HepG2 (cell line): ENCODE data around the gene ZNF384. TPM values are rescaled to one million over a fixed set of nuclear protein-coding genes. Genes with fewer than 3 reads are reported as not detected.

ENCODE experiments used
- ATAC-seq: fragments of 200-7000 bp; cut with Tn5 transposase; 3 replicates; pipeline ENCODE4 v1.9.1; 2020; ENCODE audit warnings: mild to moderate bottlenecking, moderate library complexity
- BruUV-seq: library from RNA; stranded (reverse); fragments of 400-500 nt; replicated peaks from 2 replicates; lab custom pipeline; 2021; lab: Mats Ljungman, UMichigan
- CTCF ChIA-PET: fragments of 300-600 bp; formaldehyde crosslinking; extraction: SDS; loops from one replicate; lab custom pipeline; 2021; ENCODE audit warnings: low total read pairs, inconsistent platforms, low intra/inter-chr PET ratio; lab: Yijun Ruan, JAX
- POLR2A ChIA-PET: fragments of 350-600 bp; sonication (Branson Sonifier 250); formaldehyde crosslinking; loops from one replicate; lab custom pipeline; 2020; ENCODE audit warnings: antibody characterized with exemption, inconsistent platforms; lab: Yijun Ruan, JAX
- DNase-seq: peaks from one replicate; pipeline ENCODE4 v3.0.0-alpha.2; 2015; ENCODE audit warnings: low spot score
- FAIRE-seq: peaks from 3 replicates; lab custom pipeline; 2011; peaks lifted over from hg19 to GRCh38; lab: Jason Lieb, UNC
- H2AFZ ChIP-seq: one replicate; pipeline ENCODE4 v1.6.1; 2011; ENCODE audit warnings: low read length, inconsistent platforms
- H3K27ac ChIP-seq: fragments of 300-600 bp; 3 replicates; pipeline ENCODE4 v1.8.0; 2011; ENCODE audit warnings: mixed run types, mild to moderate bottlenecking, mixed read lengths, low read length, inconsistent platforms; ENCODE audit not compliant: insufficient read depth; ENCODE audit errors: extremely low read length
- H3K27me3 ChIP-seq, 2 experiments: fragments of 200-600 bp in 1 of 2; 2 replicates in 1 of 2; 3 replicates in 1 of 2; pipeline versions ENCODE4 v1.6.0 to v1.8.0; 2011; ENCODE audit warnings: low read length in 2 of 2, mild to moderate bottlenecking in 2 of 2, moderate library complexity in 2 of 2, inconsistent platforms in 1 of 2; ENCODE audit not compliant: insufficient read depth in 2 of 2, control insufficient read depth in 1 of 2
- H3K36me3 ChIP-seq, 2 experiments: fragments of 200-600 bp in 1 of 2; replicated peaks in 1 of 2; 2 replicates in 1 of 2; 3 replicates in 1 of 2; pipeline versions ENCODE4 v1.5.1 to v1.8.0; 2011; ENCODE audit warnings: low read length in 2 of 2, inconsistent platforms in 1 of 2; ENCODE audit not compliant: insufficient read depth in 2 of 2, control insufficient read depth in 1 of 2
- H3K4me1 ChIP-seq: 2 replicates; pipeline ENCODE4 v1.5.1; 2012; ENCODE audit warnings: low read length, inconsistent platforms; ENCODE audit not compliant: insufficient read depth
- H3K4me2 ChIP-seq: 2 replicates; pipeline ENCODE4 v1.6.0; 2011; ENCODE audit warnings: low read depth, low read length, inconsistent platforms
- H3K4me3 ChIP-seq, 3 experiments: fragments of 200-600 bp in 1 of 3; sonication (generic), shearing (Covaris generic) in 1 of 3; replicated peaks in 1 of 3; 2 replicates each; pipeline ENCODE4 v1.5.1; 2011 to 2016; ENCODE audit warnings: low read length in 3 of 3, inconsistent platforms in 2 of 3, low read depth in 2 of 3, mild to moderate bottlenecking in 2 of 3, control low read depth in 1 of 3, mixed read lengths in 1 of 3; ENCODE audit not compliant: insufficient read depth in 1 of 3
- H3K79me2 ChIP-seq: one replicate; pipeline ENCODE4 v1.6.1; 2011; ENCODE audit warnings: low read length, inconsistent platforms; ENCODE audit not compliant: insufficient read depth
- H3K9ac ChIP-seq: 2 replicates; pipeline ENCODE4 v1.6.0; 2011; ENCODE audit warnings: mild to moderate bottlenecking, low read depth, low read length, inconsistent platforms; ENCODE audit not compliant: insufficient read depth
- H3K9me3 ChIP-seq: 2 replicates; pipeline ENCODE4 v1.5.1; 2012; ENCODE audit warnings: mild to moderate bottlenecking, low read length
- H4K20me1 ChIP-seq: 2 replicates; pipeline ENCODE4 v1.6.0; 2011; ENCODE audit warnings: inconsistent platforms, mild to moderate bottlenecking, low read length, moderate library complexity; ENCODE audit not compliant: insufficient read depth
- CENPT ChIP-seq: sonication (generic); formaldehyde crosslinking; IDR thresholded peaks from 2 replicates; pipeline ENCODE4 v1.8.0; 2022; ENCODE audit warnings: low read depth, mild to moderate bottlenecking, moderate library complexity, missing genetic modification reagents
- CHCHD3 ChIP-seq: sonication (generic); formaldehyde crosslinking; IDR thresholded peaks from 2 replicates; pipeline ENCODE4 v1.8.0; 2022; ENCODE audit warnings: mild to moderate bottlenecking, missing genetic modification reagents, moderate library complexity
- ETS1 ChIP-seq: sonication (generic); formaldehyde crosslinking; IDR thresholded peaks from 2 replicates; pipeline ENCODE4 v1.4.0; 2020; ENCODE audit warnings: missing genetic modification reagents
- FOXA3 ChIP-seq: IDR thresholded peaks from 2 replicates; pipeline ENCODE4 v1.6.1; 2016; ENCODE audit warnings: missing genetic modification reagents, missing compliant biosample characterization
- HIC2 ChIP-seq: sonication (generic); formaldehyde crosslinking; IDR thresholded peaks from 2 replicates; pipeline ENCODE4 v1.9.0; 2022; ENCODE audit warnings: low read depth, missing genetic modification reagents
- ISX ChIP-seq: sonication (generic); formaldehyde crosslinking; conservative IDR thresholded peaks from 2 replicates; pipeline ENCODE4 v1.5.0; 2020; ENCODE audit warnings: missing genetic modification reagents
- MLX ChIP-seq: IDR thresholded peaks from 2 replicates; pipeline ENCODE4 v1.6.1; 2016
- PBX2 ChIP-seq: IDR thresholded peaks from 2 replicates; pipeline ENCODE4 v1.6.1; 2016; ENCODE audit warnings: control low read depth
- RAD21 ChIP-seq: fragments of 450-650 bp; formaldehyde crosslinking; IDR thresholded peaks from 2 replicates; pipeline ENCODE4 v1.5.0; 2020; ENCODE audit warnings: mild to moderate bottlenecking
- RFXAP ChIP-seq: sonication (generic); formaldehyde crosslinking; IDR thresholded peaks from 2 replicates; pipeline ENCODE4 v1.4.0; 2020; ENCODE audit warnings: missing genetic modification reagents, borderline replicate concordance
- RNF2 ChIP-seq: fragments of 450-650 bp; conservative IDR thresholded peaks from 2 replicates; pipeline ENCODE4 v1.6.1; 2016; ENCODE audit warnings: low read depth
- ZFP90 ChIP-seq: sonication (generic); formaldehyde crosslinking; IDR thresholded peaks from 2 replicates; pipeline ENCODE4 v1.8.0; 2022; ENCODE audit warnings: missing genetic modification reagents, mild to moderate bottlenecking, inconsistent platforms, borderline replicate concordance
- ZMYM2 ChIP-seq: sonication (generic); formaldehyde crosslinking; IDR thresholded peaks from 2 replicates; pipeline ENCODE4 v1.8.0; 2022; ENCODE audit warnings: mild to moderate bottlenecking, missing genetic modification reagents
- ZNF18 ChIP-seq: sonication (generic); formaldehyde crosslinking; IDR thresholded peaks from 2 replicates; pipeline ENCODE4 v1.8.0; 2022; ENCODE audit warnings: mild to moderate bottlenecking, missing genetic modification reagents; ENCODE audit not compliant: insufficient replicate concordance
- ZNF20 ChIP-seq: sonication (generic); formaldehyde crosslinking; IDR thresholded peaks from 2 replicates; pipeline ENCODE4 v1.4.0; 2020; ENCODE audit warnings: mild to moderate bottlenecking, moderate library complexity, missing genetic modification reagents
- ZNF234 ChIP-seq: sonication (generic); formaldehyde crosslinking; conservative IDR thresholded peaks from 2 replicates; pipeline ENCODE4 v1.5.1; 2020; ENCODE audit warnings: mild to moderate bottlenecking, missing genetic modification reagents
- ZSCAN12 ChIP-seq: sonication (generic); formaldehyde crosslinking; IDR thresholded peaks from 2 replicates; pipeline ENCODE4 v1.9.0; 2021; ENCODE audit warnings: mild to moderate bottlenecking, missing genetic modification reagents
- WGBS: methylation state at CpG from one replicate; pipeline ENCODE4 v1.1.6; 2017; ENCODE audit warnings: low lambda C conversion rate; 5-methylcytosine and 5-hydroxymethylcytosine counted together
- in situ Hi-C: cut with HindIII; loops from 2 replicates; pipeline ENCODE4 v1.10.0; 2017; ENCODE audit warnings: low pct_unique_long_range_greater_than_20kb; ENCODE audit not compliant: extremely low pct_ligation_motif_present
- intact Hi-C: fragments of 100-400 bp; cut with micrococcal nuclease; formaldehyde crosslinking; loops from one replicate; pipeline ENCODE4 v1.10.0; 2022; ENCODE audit not compliant: unreplicated experiment
- polyA plus RNA-seq, 8 experiments: library from polyadenylated mRNA; depleted of rRNA in 3 of 8; stranded (reverse) in 7 of 8; unstranded in 1 of 8; fragments of >200 nt; fragmentation: Illumina TruSeq in 4 of 8; extraction: Trizol in 4 of 8; gene quantifications; 2 replicates each; pipeline versions ENCODE4 v1.2.1 to v1.2.3, GENCODE V29; 2011 to 2016; ENCODE audit warnings: low read depth in 4 of 8, missing spikeins in 1 of 8, mixed read lengths in 1 of 8; ENCODE audit not compliant: insufficient read depth in 1 of 8
- total RNA-seq, 5 experiments: library from RNA; depleted of rRNA; stranded (reverse); fragments of >200 nt; fragmentation: Illumina TruSeq; extraction: Trizol; gene quantifications; 2 replicates each; pipeline ENCODE4 v1.2.3, GENCODE V29; 2016; ENCODE audit warnings: low read depth in 1 of 5

Gene ZNF384
- total and polyA plus RNA-seq, 2 of the 13 experiments (the other 11 are each of a cell fraction or from before 2014, with no cell fraction given): 23.6 to 55.3 TPM

GRCh38 chr12:6646276-6647082, 42.7 kb downstream of the ZNF384 start (continued):
- TF ChIP-seq ZMYM2: no peak
- TF ChIP-seq ISX: no peak
- no peak for TF ChIP-seq RNF2

- H3K4me1 ChIP-seq: peaks cover 21% of the 10 kb centered on the region
- 8% methylated on average over 5 of the region's 5 CpGs for WGBS
- no peak overlapping the region for H3K27ac ChIP-seq
- DNase-seq: no peak
- CTCF ChIA-PET: no interaction called here
- no peak overlapping the region for H3K9ac ChIP-seq
- H3K4me3 ChIP-seq: no peak overlapping the region; a peak in 1 of 6 replicates
- no TSS peak for BruUV-seq
- peak overlapping the region; percentile 71; the same call in 1 of the 2 replicates for H3K4me2 ChIP-seq
- H3K9me3 ChIP-seq: no peaks in the 10 kb centered on the region
- peaks cover 0 to 12% of the 10 kb centered on the region in 2 experiments; a peak in 3 of 5 replicates for H3K27me3 ChIP-seq
- peak; percentile 59 for ATAC-seq
- H3K36me3 ChIP-seq: no peaks in the 10 kb centered on the region
- peak overlapping the region; percentile 3 for H2AFZ ChIP-seq
- no peak for FAIRE-seq
- POLR2A ChIA-PET: interaction anchor here (1.1 to 2.7 kb wide), 2 partner anchors 32 to 44 kb away, joined by 4 to 13 read pairs; partner anchors contain the start of gene ZNF384
- H4K20me1 ChIP-seq: no peaks in the 10 kb centered on the region
- in situ Hi-C loops: no loop called here
- intact Hi-C loops: no loop called here
- H3K79me2 ChIP-seq: no peaks in the 10 kb centered on the region
- TF ChIP-seq ZNF20 (CRISPR knock-in tag): no peak
- no peak for TF ChIP-seq ETS1 (CRISPR knock-in tag)
- TF ChIP-seq MLX: no peak
- no peak for TF ChIP-seq ZSCAN12 (CRISPR knock-in tag)
- no peak for TF ChIP-seq RFXAP
- no peak for TF ChIP-seq RAD21 (CRISPR knock-in tag)
- no peak for TF ChIP-seq ZNF18 (CRISPR knock-in tag)
- TF ChIP-seq ZNF234: no peak
- no peak for TF ChIP-seq CENPT (CRISPR knock-in tag)
- peak; percentile 40; the same call in 1 of the 2 replicates for TF ChIP-seq FOXA3
- TF ChIP-seq ZFP90: no peak
- no peak for TF ChIP-seq PBX2 (CRISPR knock-in tag)
- no peak for TF ChIP-seq CHCHD3 (CRISPR knock-in tag)
- no peak for TF ChIP-seq HIC2 (CRISPR knock-in tag)
Measured at GRCh38 chr12:6644903-6645302, 44.3 kb downstream of the ZNF384 start.
